ENCODE data around the gene WRNIP1.
"Not testable (repeated sequence)": the region's sequence is repeated elsewhere in the genome, so short reads cannot be mapped to it uniquely, and the experiment has no call there.

Gene WRNIP1

DNA sequence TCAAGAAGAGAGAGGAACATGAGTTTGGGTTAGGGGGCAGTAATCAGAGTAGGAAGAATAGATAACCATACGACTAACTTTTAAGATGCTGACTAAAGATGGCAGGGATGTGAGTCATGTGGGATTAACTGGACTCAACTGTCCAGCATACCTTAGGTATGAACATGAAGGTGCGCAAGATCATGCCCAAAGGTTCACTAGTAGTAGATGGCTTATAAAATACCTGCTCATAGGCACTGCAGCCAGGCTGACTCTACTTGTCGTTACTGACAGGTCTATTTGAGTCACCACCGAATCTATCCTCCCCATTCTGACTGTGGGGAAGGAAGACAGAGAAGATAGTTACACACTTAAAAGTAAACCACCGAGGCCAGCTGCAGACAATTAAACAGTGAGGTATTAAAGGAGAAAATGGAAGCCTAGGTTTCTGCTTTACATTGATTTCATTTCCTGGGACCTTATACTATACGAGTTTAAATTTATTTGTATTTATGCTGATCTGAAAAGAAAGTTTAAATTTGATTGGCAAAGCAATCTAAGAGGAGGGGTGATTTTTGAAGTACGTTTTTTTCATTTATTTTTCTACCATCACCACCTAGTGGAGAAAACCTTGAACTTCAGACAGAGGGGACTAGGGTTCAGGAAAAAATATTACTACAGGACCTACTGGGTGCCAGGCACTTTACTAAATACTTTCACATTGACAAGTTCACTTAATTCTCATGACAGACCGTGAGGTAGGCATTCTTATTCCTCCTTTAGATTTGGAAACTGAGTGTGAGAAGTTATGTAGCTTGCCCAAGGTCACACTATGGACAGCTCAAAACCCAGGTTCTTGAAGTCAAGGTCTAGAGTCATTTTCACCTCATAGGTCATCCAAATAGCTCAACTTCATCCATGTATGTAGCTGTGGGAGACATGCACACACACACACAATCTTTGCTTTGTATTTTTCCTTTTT lies 4.0 kb upstream of the WRNIP1 start:
- DNase-seq (ENCODE audit: low read depth in 2 of 2, low spot score in 1 of 2): no peak

GRCh38 chr6:2762868-2763267 lies 2.3 kb upstream of the WRNIP1 start:
- not testable (repeated sequence) for DNase-seq (ENCODE audit: low read depth in 2 of 2, low spot score in 1 of 2)

DNA sequence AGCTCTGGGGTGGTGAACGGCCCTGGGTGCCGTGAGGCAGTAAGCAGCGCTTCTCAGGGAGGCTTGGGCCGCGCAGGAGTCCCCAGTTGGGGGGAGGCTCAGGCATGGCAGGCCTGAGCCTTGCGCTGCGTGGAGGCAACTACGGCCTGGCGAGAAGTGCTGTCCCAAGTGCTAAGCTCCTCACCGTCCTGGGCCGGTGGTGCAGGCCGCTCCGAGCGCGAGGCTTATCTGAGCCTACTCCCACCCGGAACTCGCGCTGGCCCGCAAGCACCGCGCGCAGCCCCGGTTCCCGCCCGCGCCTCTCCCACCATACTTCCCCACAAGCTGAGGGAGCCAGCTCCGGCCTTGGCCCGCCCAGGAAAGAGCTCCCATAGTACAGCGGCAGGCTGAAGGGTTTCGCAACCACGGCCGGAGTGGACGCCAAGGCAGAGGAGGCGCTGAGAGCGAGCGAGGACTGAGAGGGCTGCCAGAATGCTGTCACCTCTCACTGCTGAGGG lies 1.8 kb upstream of the WRNIP1 start:
- DNase-seq (ENCODE audit: low read depth in 2 of 2, low spot score in 1 of 2): no peak

- DNase-seq (ENCODE audit: low read depth in 2 of 2, low spot score in 1 of 2): no peak
These were observed 1.2 kb upstream of the WRNIP1 start for GRCh38 chr6:2763876-2764540.

DNA sequence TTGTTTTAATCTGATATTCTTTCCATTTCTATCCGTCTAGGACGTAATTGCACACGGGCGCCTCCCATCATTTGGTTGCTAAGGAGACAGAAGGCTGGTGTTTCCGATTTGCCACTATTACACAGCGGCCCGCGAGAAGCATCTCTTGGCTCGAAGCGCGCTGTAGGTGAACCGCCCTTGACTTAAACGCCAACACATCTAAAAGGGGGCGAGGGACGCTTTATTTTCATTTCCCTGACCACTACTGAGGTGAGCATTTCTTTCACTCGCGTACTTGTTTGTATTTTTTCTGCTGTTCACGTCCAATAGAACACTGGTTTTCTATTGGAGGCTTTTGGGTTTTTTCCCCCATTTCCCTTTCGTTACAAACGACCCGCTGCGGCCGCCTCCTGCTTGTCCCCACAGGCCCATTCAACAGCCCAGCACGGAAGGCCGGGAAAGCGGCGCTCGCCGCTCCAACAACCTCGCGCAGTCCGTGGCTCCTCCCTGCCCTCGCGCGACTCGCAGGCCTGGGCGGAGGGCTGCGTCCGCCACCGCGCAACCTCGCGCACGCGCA lies 505 bp upstream of the WRNIP1 start:
- peak; percentile 29 to 46 for DNase-seq (ENCODE audit: low read depth in 2 of 2, low spot score in 1 of 2)

- DNase-seq (ENCODE audit: low read depth in 2 of 2, low spot score in 1 of 2): no peak
These were observed 938 bp downstream of the WRNIP1 start for GRCh38 chr6:2765896-2766766.

DNA sequence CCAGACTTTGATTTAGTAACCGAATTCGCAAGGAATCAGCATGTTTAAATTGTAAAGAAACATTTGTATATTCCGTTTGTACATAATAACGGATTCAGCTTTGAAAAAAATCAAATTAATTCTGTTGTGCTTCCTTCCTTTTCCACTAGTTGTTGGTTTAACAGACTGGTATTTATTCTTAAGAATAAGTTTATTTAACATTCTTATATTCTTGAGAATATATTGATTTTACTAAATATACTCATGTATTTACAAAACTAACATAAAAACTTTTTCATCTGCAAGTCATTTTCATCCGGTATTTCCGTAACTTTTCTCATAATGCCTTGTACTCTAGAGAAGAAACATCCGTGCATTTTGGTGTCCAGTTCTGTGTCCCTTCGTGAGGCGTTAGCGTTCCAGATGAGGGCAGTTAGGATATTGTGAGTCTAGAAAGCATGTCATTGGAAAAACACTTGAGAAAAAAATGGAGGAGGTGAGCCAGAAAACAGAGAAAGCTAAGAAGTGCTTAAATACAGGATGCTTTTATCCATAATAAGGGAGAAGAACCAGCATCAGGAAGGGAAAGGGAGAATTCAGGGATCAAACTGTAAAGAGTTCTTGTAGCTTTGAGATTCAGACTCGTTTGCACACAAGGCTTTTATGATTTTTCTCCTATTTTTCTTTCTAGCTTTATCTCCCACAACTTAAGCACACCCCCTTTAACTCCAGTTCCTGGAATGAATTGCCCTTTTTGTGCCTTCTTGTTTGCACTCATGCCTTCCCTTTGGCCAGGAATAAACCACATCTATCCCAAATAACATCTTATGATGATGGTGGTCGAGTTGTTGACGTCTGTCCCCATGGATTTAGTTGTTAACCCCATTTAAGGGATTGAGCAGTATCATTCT lies 1.8 kb downstream of the WRNIP1 start:
- DNase-seq (ENCODE audit: low read depth in 2 of 2, low spot score in 1 of 2): no peak

GRCh38 chr6:2767657-2768524 lies 2.7 kb downstream of the WRNIP1 start:
- no peak for DNase-seq (ENCODE audit: low read depth in 2 of 2, low spot score in 1 of 2)

DNA sequence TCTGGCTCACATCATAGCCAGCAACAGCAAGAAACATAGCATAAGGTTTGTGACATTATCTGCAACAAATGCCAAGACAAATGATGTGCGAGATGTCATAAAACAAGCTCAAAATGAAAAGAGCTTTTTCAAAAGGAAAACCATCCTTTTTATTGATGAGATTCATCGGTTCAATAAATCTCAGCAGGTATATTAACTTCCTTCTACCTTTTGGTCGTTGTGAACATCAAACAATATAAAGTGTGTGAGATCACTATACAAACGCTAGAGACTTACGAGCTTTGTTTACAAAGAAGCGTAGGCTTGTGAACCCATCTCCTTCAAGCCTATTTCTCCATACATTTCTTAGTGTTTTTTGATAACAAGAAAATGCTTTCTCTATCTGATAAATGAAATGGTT lies 3.5 kb downstream of the WRNIP1 start:
- no peak for DNase-seq (ENCODE audit: low read depth in 2 of 2, low spot score in 1 of 2)

DNA sequence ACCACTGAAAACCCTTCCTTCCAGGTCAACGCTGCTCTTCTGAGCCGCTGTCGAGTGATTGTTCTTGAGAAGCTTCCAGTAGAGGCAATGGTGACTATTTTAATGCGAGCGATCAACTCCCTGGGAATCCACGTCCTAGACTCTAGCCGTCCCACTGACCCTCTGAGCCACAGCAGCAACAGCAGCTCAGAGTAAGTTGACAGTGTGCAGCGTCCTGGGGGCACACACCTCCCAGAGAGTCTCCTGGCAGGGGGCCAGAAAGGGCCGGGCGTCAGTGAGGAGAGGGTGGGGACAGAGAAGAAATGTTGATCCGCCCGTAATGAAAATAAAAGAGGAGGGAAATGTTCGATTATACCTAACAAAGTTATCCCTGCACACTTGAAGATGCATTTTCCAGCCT lies 5.0 kb downstream of the WRNIP1 start:
- no peak for DNase-seq (ENCODE audit: low read depth in 2 of 2, low spot score in 1 of 2)

GRCh38 chr6:2771079-2771478 lies 5.9 kb downstream of the WRNIP1 start:
- DNase-seq (ENCODE audit: low read depth in 2 of 2, low spot score in 1 of 2): no peak

GRCh38 chr6:2772840-2773239 lies 7.6 kb downstream of the WRNIP1 start:
- no peak for DNase-seq (ENCODE audit: low read depth in 2 of 2, low spot score in 1 of 2)

- DNase-seq (ENCODE audit: low read depth in 2 of 2, low spot score in 1 of 2): no peak
These were observed 8.3 kb downstream of the WRNIP1 start for GRCh38 chr6:2773449-2773848.

DNA sequence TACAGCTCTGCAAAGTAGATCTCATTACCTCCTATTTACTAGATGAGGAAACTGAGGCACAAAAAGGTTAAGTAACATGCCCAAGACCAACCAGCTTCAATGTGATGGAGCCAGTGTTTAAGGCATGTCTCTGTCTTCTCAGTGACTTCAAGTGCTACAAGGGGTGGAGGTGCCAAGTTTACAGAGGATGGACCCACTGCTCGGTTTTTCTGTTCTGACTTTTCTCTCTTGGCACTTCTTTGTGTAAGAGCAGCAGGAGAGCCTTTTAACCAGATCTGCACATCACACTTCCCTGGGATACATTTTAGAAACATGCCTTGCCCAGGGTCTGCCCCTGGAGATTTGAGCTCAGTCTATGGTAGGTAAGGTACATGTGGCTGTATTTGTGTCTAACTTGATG lies 9.8 kb downstream of the WRNIP1 start:
- no peak for DNase-seq (ENCODE audit: low read depth in 2 of 2, low spot score in 1 of 2)

DNA sequence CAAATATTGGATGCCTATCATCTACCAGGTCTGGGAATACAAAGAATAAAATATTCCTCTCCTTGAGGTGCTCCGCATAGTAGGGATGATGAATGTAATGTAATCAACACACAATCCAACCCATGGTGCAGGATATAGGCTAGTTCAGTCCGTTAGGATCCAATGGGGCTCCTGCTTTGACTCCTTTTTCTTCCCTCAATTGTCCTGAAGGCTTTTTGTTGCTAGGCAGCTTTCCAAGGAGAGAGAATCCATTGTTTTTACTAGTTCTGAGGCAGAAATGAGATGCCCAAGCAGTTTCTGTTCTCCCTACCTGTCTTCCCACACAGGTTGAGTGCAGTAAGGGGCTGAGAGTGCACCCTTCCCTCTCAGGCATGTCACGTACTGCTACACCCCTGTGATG lies 12.1 kb downstream of the WRNIP1 start:
- DNase-seq (ENCODE audit: low read depth in 2 of 2, low spot score in 1 of 2): no peak

- DNase-seq (ENCODE audit: low read depth in 2 of 2, low spot score in 1 of 2): no peak
These were observed 15.0 kb downstream of the WRNIP1 start for GRCh38 chr6:2780102-2780737.

GRCh38 chr6:2781685-2782355 lies 16.6 kb downstream of the WRNIP1 start:
- no peak for DNase-seq (ENCODE audit: low read depth in 2 of 2, low spot score in 1 of 2)

DNA sequence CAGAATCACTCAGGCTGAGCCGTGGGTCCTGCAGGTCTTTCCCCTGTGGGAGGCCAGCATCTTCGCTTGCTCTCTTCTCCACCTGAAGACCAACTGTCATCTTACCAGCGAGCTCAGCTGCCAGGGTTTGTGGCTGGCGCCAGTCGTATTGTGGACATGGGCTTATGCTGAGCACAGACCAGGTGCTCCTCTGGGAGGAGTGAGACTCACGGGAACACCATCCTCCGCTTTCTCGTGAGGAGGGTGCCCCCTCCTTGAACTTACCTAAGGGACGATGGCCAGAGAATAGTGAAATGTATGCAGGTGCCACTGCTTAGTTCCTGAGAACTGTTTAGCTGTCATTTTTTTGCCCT lies 17.1 kb downstream of the WRNIP1 start:
- DNase-seq (ENCODE audit: low read depth in 2 of 2, low spot score in 1 of 2): no peak
